Trophoblast cell (in vitro differentiated cells and primary cell): ENCODE data around the gene DIS3L. TPM values are rescaled to one million over a fixed set of nuclear protein-coding genes. Genes with fewer than 3 reads are reported as not detected.
A peak's percentile ranks its signal among the peaks of the same experiment; 100 is the strongest.
"Not testable (repeated sequence)": the region's sequence is repeated elsewhere in the genome, so short reads cannot be mapped to it uniquely, and the experiment has no call there.

Experiments
- DNase-seq, 2 donors: peaks; one replicate each; pipeline ENCODE4 v3.0.0-alpha.2; 2016
- H2AFZ ChIP-seq: 2 replicates; pipeline ENCODE4 v1.6.1; 2013; ENCODE audit warnings: low read length, moderate library complexity, mild to moderate bottlenecking; ENCODE audit not compliant: insufficient read depth, poor library complexity
- H2AK5ac ChIP-seq: 2 replicates; pipeline ENCODE4 v1.6.1; 2013; ENCODE audit warnings: mild to moderate bottlenecking, low read length
- H2BK120ac ChIP-seq: 2 replicates; pipeline ENCODE4 v1.6.1; 2013; ENCODE audit warnings: low read length, mild to moderate bottlenecking, moderate library complexity; ENCODE audit not compliant: insufficient read depth, poor library complexity
- H2BK12ac ChIP-seq: 2 replicates; pipeline ENCODE4 v1.6.1; 2013; ENCODE audit warnings: mild to moderate bottlenecking, low read length, moderate library complexity
- H2BK5ac ChIP-seq: 2 replicates; pipeline ENCODE4 v1.6.1; 2013; ENCODE audit warnings: low read length, low read depth, moderate library complexity, mild to moderate bottlenecking; ENCODE audit not compliant: poor library complexity
- H3K14ac ChIP-seq: 2 replicates; pipeline ENCODE4 v1.6.1; 2013; ENCODE audit warnings: mild to moderate bottlenecking, low read length
- H3K18ac ChIP-seq: 2 replicates; pipeline ENCODE4 v1.6.1; 2013; ENCODE audit warnings: mild to moderate bottlenecking, low read length
- H3K23ac ChIP-seq: 2 replicates; pipeline ENCODE4 v1.6.1; 2013; ENCODE audit warnings: low read length
- H3K27ac ChIP-seq: 2 replicates; pipeline ENCODE4 v1.5.1; 2013; ENCODE audit warnings: low read depth, mild to moderate bottlenecking, inconsistent platforms, low read length, moderate library complexity
- H3K27me3 ChIP-seq: 2 replicates; pipeline ENCODE4 v1.6.1; 2013; ENCODE audit warnings: inconsistent platforms, mild to moderate bottlenecking, low read length, moderate library complexity; ENCODE audit not compliant: insufficient read depth
- H3K36me3 ChIP-seq, 2 experiments: 1 replicate in 1 of 2; 2 replicates in 1 of 2; pipeline ENCODE4 v1.6.1; 2013; ENCODE audit warnings: low read length in 2 of 2, mild to moderate bottlenecking in 2 of 2, moderate library complexity in 1 of 2; ENCODE audit not compliant: insufficient read depth in 2 of 2, control insufficient read depth in 1 of 2
- H3K4ac ChIP-seq: 2 replicates; pipeline ENCODE4 v1.6.1; 2013; ENCODE audit warnings: low read depth, mild to moderate bottlenecking, low read length, moderate library complexity
- H3K4me1 ChIP-seq, 2 experiments: 1 replicate in 1 of 2; 2 replicates in 1 of 2; pipeline ENCODE4 v1.6.1; 2013; ENCODE audit warnings: low read length in 2 of 2, mild to moderate bottlenecking in 2 of 2, moderate library complexity in 1 of 2; ENCODE audit not compliant: insufficient read depth in 2 of 2, control insufficient read depth in 1 of 2
- H3K4me2 ChIP-seq: 2 replicates; pipeline ENCODE4 v1.6.1; 2013; ENCODE audit warnings: inconsistent platforms, mild to moderate bottlenecking, low read length, moderate library complexity
- H3K4me3 ChIP-seq: 2 replicates; pipeline ENCODE4 v1.5.1; 2013; ENCODE audit warnings: mild to moderate bottlenecking, low read depth, low read length, inconsistent platforms
- H3K79me1 ChIP-seq: one replicate; pipeline ENCODE4 v1.6.1; 2013; ENCODE audit warnings: low read length
- H3K79me2 ChIP-seq: 2 replicates; pipeline ENCODE4 v1.6.1; 2013; ENCODE audit warnings: low read length, mild to moderate bottlenecking; ENCODE audit not compliant: control insufficient read depth, insufficient read depth, poor library complexity
- H3K9ac ChIP-seq: 2 replicates; pipeline ENCODE4 v1.6.1; 2013; ENCODE audit warnings: mild to moderate bottlenecking, low read length
- H3K9me3 ChIP-seq: 2 replicates; pipeline ENCODE4 v1.6.1; 2013; ENCODE audit warnings: low read depth, mild to moderate bottlenecking, control low read depth, inconsistent platforms, low read length; ENCODE audit not compliant: insufficient read depth
- H4K12ac ChIP-seq: 2 replicates; pipeline ENCODE4 v1.6.1; 2013; ENCODE audit warnings: low read depth, mild to moderate bottlenecking, low read length, moderate library complexity
- H4K8ac ChIP-seq: 2 replicates; pipeline ENCODE4 v1.6.1; 2013; ENCODE audit warnings: low read depth, mild to moderate bottlenecking, low read length, moderate library complexity
- H4K91ac ChIP-seq: one replicate; pipeline ENCODE4 v1.6.1; 2013; ENCODE audit warnings: low read depth, mild to moderate bottlenecking, low read length, moderate library complexity
- WGBS: extraction: QIAGEN DNeasy Blood & Tissue Kit; methylation state at CpG from one replicate; pipeline ENCODE4 v1.1.7; 2013; ENCODE audit warnings: missing lambda C conversion rate; ENCODE audit not compliant: insufficient read length, insufficient coverage; ENCODE audit errors: extremely low coverage; 5-methylcytosine and 5-hydroxymethylcytosine counted together
- polyA plus RNA-seq: library from polyadenylated mRNA; stranded (reverse); fragments of 200-250 nt; gene quantifications from 2 replicates; pipeline ENCODE4 v1.2.3, GENCODE V29; 2013

Gene DIS3L
- polyA plus RNA-seq: 6.3 and 6.5 TPM in 2 replicates

GRCh38 chr15:66293419-66294156 is at the start of gene DIS3L:
Gene DIS3L, plus strand, starts transcription at chr15:66293568. Its CDS starts 29 bp downstream, at chr15:66293597.
- Histone ChIP-seq H3K23ac (no peak within 1 kb of the TSS), H3K14ac (peak within 1 kb of the TSS; percentile 62), H3K36me3 (no peaks in the 10 kb centered on the region), H2BK120ac (peak within 1 kb of the TSS; percentile 39), H2AK5ac (no peak within 1 kb of the TSS), H3K79me2 (no peaks in the 10 kb centered on the region), H3K27me3 (no peaks in the 10 kb centered on the region), H2BK5ac (peak within 1 kb of the TSS; percentile 74), H3K9me3 (no peaks in the 10 kb centered on the region), H4K91ac (peak within 1 kb of the TSS; percentile 74), H3K9ac (peak within 1 kb of the TSS; percentile 82), H3K4me3 (peak within 1 kb of the TSS; percentile 95), H4K8ac (peak within 1 kb of the TSS; percentile 83), H2BK12ac (no peak within 1 kb of the TSS), H3K4me1 (peaks cover 0 to 6% of the 10 kb centered on the region in 2 experiments), H3K27ac (peak within 1 kb of the TSS; percentile 73), H3K18ac (peak within 1 kb of the TSS; percentile 45), H2AFZ (peak within 1 kb of the TSS; percentile 51), H3K4me2 (peak within 1 kb of the TSS; percentile 91), H3K79me1 (peaks cover 7% of the 10 kb centered on the region), H3K4ac (peak within 1 kb of the TSS; percentile 4), H4K12ac (peak within 1 kb of the TSS; percentile 48)
- WGBS: no CpG with 5 or more reads among the region's 92 CpGs
- peak; percentile 66 to 80 for DNase-seq

- not testable (repeated sequence) for H3K23ac ChIP-seq, H3K9ac ChIP-seq, H3K18ac ChIP-seq, H2BK5ac ChIP-seq, DNase-seq, H3K4me3 ChIP-seq, H3K14ac ChIP-seq, H3K4me1 ChIP-seq, H4K91ac ChIP-seq, H4K12ac ChIP-seq, H3K4me2 ChIP-seq, H4K8ac ChIP-seq, H2AFZ ChIP-seq, H3K79me2 ChIP-seq, H3K27ac ChIP-seq, H3K9me3 ChIP-seq, H3K4ac ChIP-seq, H2BK12ac ChIP-seq, H2AK5ac ChIP-seq, H3K27me3 ChIP-seq, H3K36me3 ChIP-seq, H3K79me1 ChIP-seq, H2BK120ac ChIP-seq
- no CpG with 5 or more reads among the region's 5 CpGs for WGBS
These were observed 47.5 kb upstream of the DIS3L start for GRCh38 chr15:66245832-66246231.

GRCh38 chr15:66246937-66247336 is 46.4 kb upstream of the DIS3L start:
- Histone ChIP-seq H2BK5ac (no peak overlapping the region), H4K8ac (no peak overlapping the region), H3K9ac (no peak overlapping the region)

GRCh38 chr15:66249605-66250174 is 43.7 kb upstream of the DIS3L start:
- no peak overlapping the region for H3K18ac ChIP-seq

More at GRCh38 chr15:66246937-66247336, 46.4 kb upstream of the DIS3L start:
- Histone ChIP-seq H3K23ac (no peak overlapping the region), H3K27ac (no peak overlapping the region), H4K91ac (no peak overlapping the region), H3K14ac (no peak overlapping the region), H3K4me2 (no peak overlapping the region), H2AK5ac (no peak overlapping the region), H3K79me1 (no peaks in the 10 kb centered on the region), H3K36me3 (no peaks in the 10 kb centered on the region), H3K27me3 (peaks cover 15% of the 10 kb centered on the region), H3K18ac (no peak overlapping the region), H2BK120ac (no peak overlapping the region), H2BK12ac (no peak overlapping the region), H3K4me3 (no peak overlapping the region), H3K4me1 (no peaks in the 10 kb centered on the region), H3K4ac (no peak overlapping the region), H2AFZ (no peak overlapping the region), H3K9me3 (no peaks in the 10 kb centered on the region), H3K79me2 (no peaks in the 10 kb centered on the region), H4K12ac (no peak overlapping the region)
- DNase-seq: no peak
- no CpG with 5 or more reads among the region's 1 CpG for WGBS

More at GRCh38 chr15:66249605-66250174, 43.7 kb upstream of the DIS3L start:
- H3K27ac ChIP-seq: no peak overlapping the region
- no peak overlapping the region for H4K8ac ChIP-seq
- H4K12ac ChIP-seq: no peak overlapping the region
- no peaks in the 10 kb centered on the region for H3K79me1 ChIP-seq
- no peaks in the 10 kb centered on the region for H3K79me2 ChIP-seq
- DNase-seq: no peak
- H3K9me3 ChIP-seq: peaks cover 2% of the 10 kb centered on the region
- peaks cover 41% of the 10 kb centered on the region for H3K27me3 ChIP-seq
- WGBS: no CpG with 5 or more reads among the region's 2 CpGs
- H2BK12ac ChIP-seq: no peak overlapping the region
- H3K9ac ChIP-seq: no peak overlapping the region
- no peak overlapping the region for H2BK120ac ChIP-seq
- no peak overlapping the region for H2AK5ac ChIP-seq
- no peak overlapping the region for H3K4me3 ChIP-seq
- H3K4me2 ChIP-seq: no peak overlapping the region
- no peak overlapping the region for H3K23ac ChIP-seq
- H3K36me3 ChIP-seq: no peaks in the 10 kb centered on the region
- H3K4me1 ChIP-seq: peaks cover 4 to 7% of the 10 kb centered on the region in 2 experiments
- no peak overlapping the region for H3K14ac ChIP-seq
- no peak overlapping the region for H2BK5ac ChIP-seq
- no peak overlapping the region for H2AFZ ChIP-seq
- H3K4ac ChIP-seq: no peak overlapping the region
- no peak overlapping the region for H4K91ac ChIP-seq
